Upper lobe of left lung (tissue), 6 donors: Measurements from ENCODE around the gene JUNB. TPM values are rescaled to one million over a fixed set of nuclear protein-coding genes. Genes with fewer than 3 reads are reported as not detected.
A peak's percentile ranks its signal among the peaks of the same experiment; 100 is the strongest.

Experiments used
- ATAC-seq, 2 donors: fragments of 200-7000 bp; cut with Tn5 transposase; one replicate each; pipeline ENCODE4 v1.9.1; 2022; ENCODE audit warnings: mild to moderate bottlenecking in 2 of 2, moderate library complexity in 2 of 2; ENCODE audit not compliant: low FRiP score in 2 of 2
- DNase-seq, 2 donors: peaks; one replicate each; pipeline ENCODE4 v3.0.0-alpha.2; 2019 to 2020
- H3K27ac ChIP-seq, 4 donors: fragments of 200-600 bp; sonication (generic); one replicate each; pipeline ENCODE4 v1.5.1; 2016 to 2019
- H3K27me3 ChIP-seq, 4 donors: fragments of 200-600 bp; sonication (generic); one replicate each; pipeline ENCODE4 v1.5.1; 2017 to 2019
- H3K36me3 ChIP-seq, 4 donors: fragments of 200-600 bp; sonication (generic); one replicate each; pipeline ENCODE4 v1.5.1; 2016 to 2019
- H3K4me1 ChIP-seq, 4 donors: fragments of 200-600 bp; sonication (generic); one replicate each; pipeline ENCODE4 v1.5.1; 2018 to 2019
- H3K4me3 ChIP-seq, 4 donors: fragments of 200-600 bp; sonication (generic); one replicate each; pipeline ENCODE4 v1.5.1; 2017 to 2019; ENCODE audit warnings: mild to moderate bottlenecking in 2 of 4, moderate library complexity in 1 of 4
- H3K9me3 ChIP-seq, 4 donors: fragments of 200-600 bp; sonication (generic); one replicate each; pipeline ENCODE4 v1.5.1; 2018 to 2019
- EP300 ChIP-seq, 4 donors: sonication (generic); formaldehyde crosslinking; IDR thresholded peaks; one replicate each; pipeline ENCODE4 v1.5.1; 2017; ENCODE audit warnings: antibody characterized with exemption in 4 of 4, control low read depth in 2 of 4
- POLR2A ChIP-seq, 4 donors: fragments of 450-650 bp; IDR thresholded peaks; one replicate each; pipeline ENCODE4 v1.5.1; 2016 to 2017; ENCODE audit warnings: antibody characterized with exemption in 4 of 4, mild to moderate bottlenecking in 2 of 4
- POLR2AphosphoS5 ChIP-seq, 2 donors: sonication (generic); formaldehyde crosslinking; IDR thresholded peaks; one replicate each; pipeline ENCODE4 v1.5.1; 2017; ENCODE audit warnings: antibody characterized with exemption in 2 of 2
- WGBS, 2 donors: methylation state at CpG; one replicate each; pipeline ENCODE4 v1.1.5; 2017 to 2018; 5-methylcytosine and 5-hydroxymethylcytosine counted together
- total RNA-seq, 6 donors: library from RNA; depleted of rRNA in 4 of 6; stranded (reverse); fragments of >200 nt in 4 of 6; gene quantifications; one replicate each; pipeline versions ENCODE4 v1.1.0 to v1.2.1, GENCODE V29; 2016 to 2021
- TF ChIP-seq, protein P1 (sequence below), 6 experiments: fragments of 450-650 bp in 4 of 6; fragments of 200-600 bp in 2 of 6; sonication (generic) in 2 of 6; IDR thresholded peaks; one replicate each; pipeline ENCODE4 v1.5.1; 2016 to 2019; ENCODE audit warnings: antibody characterized with exemption in 6 of 6
- donor health status: DM: no; HTN: no; CAD: no; lungs with moderate emphysema.
- donor health status: DM: no; HTN: yes; CAD: no; lungs with severe emphysema.

The JUNB gene
- total RNA-seq, 6 donors from 2014 or later: 127 to 422 (median 354) TPM

DNA sequence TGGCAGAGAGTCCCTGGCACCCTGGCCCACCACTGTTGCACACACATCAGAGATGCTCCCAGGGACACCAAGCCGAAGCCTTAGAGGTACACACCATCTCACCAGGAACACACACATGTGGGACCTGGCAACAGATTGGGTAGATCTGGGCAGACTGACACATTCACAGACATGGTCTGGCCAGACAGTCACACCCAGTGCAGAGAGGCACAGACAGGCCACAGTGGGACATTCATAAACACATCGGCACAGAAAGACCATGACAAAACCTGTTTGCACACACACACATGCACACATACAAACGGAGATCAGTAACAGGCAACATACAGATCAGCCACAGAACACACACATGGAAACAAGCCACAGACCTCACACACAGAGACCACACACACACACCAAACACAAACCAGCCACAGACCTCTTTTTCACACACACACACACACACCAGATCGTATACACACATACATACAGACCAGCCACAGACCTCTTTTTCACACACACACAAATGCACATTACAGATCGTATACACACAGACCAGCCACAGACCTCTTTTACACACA lies 6.3 kb upstream of the JUNB start:
- H3K27me3 ChIP-seq: no peaks in the 10 kb centered on the region
- H3K4me1 ChIP-seq: peaks cover 72 to 82% (median 75%) of the 10 kb centered on the region in 4 donors
- peak overlapping the region; percentile 96 to 100 (median 98) for H3K27ac ChIP-seq
- ATAC-seq (no peak), DNase-seq (no peak)
- no peaks in the 10 kb centered on the region for H3K36me3 ChIP-seq
- no peak for TF ChIP-seq POLR2AphosphoS5 (IDR thresholded peaks at IDR 0.05)
- TF ChIP-seq, protein P1, sequence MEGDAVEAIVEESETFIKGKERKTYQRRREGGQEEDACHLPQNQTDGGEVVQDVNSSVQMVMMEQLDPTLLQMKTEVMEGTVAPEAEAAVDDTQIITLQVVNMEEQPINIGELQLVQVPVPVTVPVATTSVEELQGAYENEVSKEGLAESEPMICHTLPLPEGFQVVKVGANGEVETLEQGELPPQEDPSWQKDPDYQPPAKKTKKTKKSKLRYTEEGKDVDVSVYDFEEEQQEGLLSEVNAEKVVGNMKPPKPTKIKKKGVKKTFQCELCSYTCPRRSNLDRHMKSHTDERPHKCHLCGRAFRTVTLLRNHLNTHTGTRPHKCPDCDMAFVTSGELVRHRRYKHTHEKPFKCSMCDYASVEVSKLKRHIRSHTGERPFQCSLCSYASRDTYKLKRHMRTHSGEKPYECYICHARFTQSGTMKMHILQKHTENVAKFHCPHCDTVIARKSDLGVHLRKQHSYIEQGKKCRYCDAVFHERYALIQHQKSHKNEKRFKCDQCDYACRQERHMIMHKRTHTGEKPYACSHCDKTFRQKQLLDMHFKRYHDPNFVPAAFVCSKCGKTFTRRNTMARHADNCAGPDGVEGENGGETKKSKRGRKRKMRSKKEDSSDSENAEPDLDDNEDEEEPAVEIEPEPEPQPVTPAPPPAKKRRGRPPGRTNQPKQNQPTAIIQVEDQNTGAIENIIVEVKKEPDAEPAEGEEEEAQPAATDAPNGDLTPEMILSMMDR (IDR thresholded peaks at IDR 0.05): no peak
- no peak for TF ChIP-seq EP300 (IDR thresholded peaks at IDR 0.05)
- TF ChIP-seq POLR2A (IDR thresholded peaks at IDR 0.05): no peak
- 43 to 47% methylated on average over 4 to 5 of the region's 5 CpGs for WGBS, 2 donors
- H3K4me3 ChIP-seq: peak overlapping the region in 1 of 4 donors; percentile 46
- H3K9me3 ChIP-seq: no peaks in the 10 kb centered on the region

DNA sequence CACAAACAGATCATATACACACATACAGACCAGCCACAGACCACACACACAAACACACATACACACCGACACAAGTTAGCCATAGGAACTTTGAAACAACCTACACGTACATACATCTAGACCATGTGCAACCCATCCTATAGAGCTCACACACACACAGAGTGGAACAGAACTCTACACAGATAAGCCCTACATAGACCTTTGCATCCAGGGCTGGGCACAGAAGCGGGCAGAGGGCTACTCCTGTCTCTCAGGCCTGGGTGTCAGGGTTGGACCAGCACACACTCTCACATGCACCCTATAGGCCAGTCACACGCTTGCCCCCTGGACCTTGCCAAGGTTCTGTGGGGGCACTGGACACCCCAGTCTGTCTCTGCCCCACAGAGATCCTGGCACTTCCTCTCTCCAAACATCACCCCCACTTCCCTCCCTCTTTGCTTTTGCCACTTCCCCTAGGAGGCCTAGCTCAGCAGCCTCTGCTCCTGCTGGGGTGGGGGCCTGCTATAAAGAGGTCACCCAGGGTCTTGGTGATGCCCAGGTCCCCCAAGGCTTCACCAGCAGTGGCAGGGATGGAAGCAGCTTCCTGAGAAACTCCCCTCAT lies 5.8 kb upstream of the JUNB start:
- peaks cover 72 to 83% (median 75%) of the 10 kb centered on the region in 4 donors for H3K4me1 ChIP-seq
- peak overlapping the region in 1 of 4 donors; percentile 46 for H3K4me3 ChIP-seq
- 50 to 59% methylated on average over 4 of the region's 4 CpGs for WGBS, 2 donors
- DNase-seq (peak in 1 of 2 donors; percentile 64), ATAC-seq (no peak)
- TF ChIP-seq POLR2AphosphoS5 (IDR thresholded peaks at IDR 0.05): peak; percentile 0 to 5
- TF ChIP-seq, protein P1 (IDR thresholded peaks at IDR 0.05): no peak
- TF ChIP-seq POLR2A (IDR thresholded peaks at IDR 0.05): peak in 1 of 4 donors; percentile 47
- TF ChIP-seq EP300 (IDR thresholded peaks at IDR 0.05): no peak
- peak overlapping the region; percentile 96 to 100 (median 98) for H3K27ac ChIP-seq
- no peaks in the 10 kb centered on the region for H3K27me3 ChIP-seq
- no peaks in the 10 kb centered on the region for H3K36me3 ChIP-seq
- no peaks in the 10 kb centered on the region for H3K9me3 ChIP-seq

DNA sequence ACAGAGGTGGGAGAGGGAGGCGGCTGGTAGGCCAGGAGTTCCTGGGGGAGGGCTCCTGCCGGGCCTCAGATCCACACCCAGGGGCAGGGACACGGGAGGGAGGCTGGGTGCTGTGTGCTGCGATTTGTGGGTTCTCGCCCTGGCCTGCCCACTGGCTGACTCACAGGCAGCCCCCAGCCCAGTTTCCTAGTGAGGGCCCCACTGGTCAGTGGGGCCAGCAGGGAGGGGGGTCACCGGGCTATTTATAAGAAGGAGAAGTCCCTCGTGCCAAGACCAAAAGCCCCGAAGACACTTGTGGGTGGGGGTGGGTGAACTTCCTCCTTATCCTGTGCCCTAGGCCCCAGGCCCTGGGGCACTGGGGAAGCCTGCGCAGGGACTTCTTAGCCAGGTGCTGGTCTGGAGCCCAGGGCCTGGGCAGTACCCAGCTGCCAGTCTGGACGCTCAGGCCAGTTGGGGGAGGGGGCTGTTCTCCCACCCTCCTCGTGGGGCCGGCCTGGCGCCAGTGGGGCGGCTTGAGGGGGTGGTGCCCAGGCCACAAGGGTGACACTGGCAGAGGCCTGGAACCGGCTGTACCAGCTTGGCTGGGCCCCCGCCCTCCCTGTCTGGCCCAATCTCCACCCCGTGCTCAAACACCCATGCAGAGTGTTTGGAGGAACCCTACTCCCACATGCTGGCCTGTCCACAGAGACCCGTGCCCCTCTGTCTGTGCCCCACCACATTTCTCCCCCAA lies 5.0 kb upstream of the JUNB start:
- TF ChIP-seq POLR2A (IDR thresholded peaks at IDR 0.05) (peak in 2 of 4 donors; percentile 34 to 82), EP300 (IDR thresholded peaks at IDR 0.05) (peak in 2 of 4 donors; percentile 63 to 82), POLR2AphosphoS5 (IDR thresholded peaks at IDR 0.05) (peak; percentile 39 to 75)
- TF ChIP-seq, protein P1 (IDR thresholded peaks at IDR 0.05): no peak
- Histone ChIP-seq H3K27ac (peak overlapping the region; percentile 96 to 100 (median 98)), H3K27me3 (no peaks in the 10 kb centered on the region), H3K36me3 (no peaks in the 10 kb centered on the region), H3K9me3 (no peaks in the 10 kb centered on the region), H3K4me3 (peak overlapping the region in 2 of 4 donors; percentile 2 to 46), H3K4me1 (peaks cover 72 to 89% (median 79%) of the 10 kb centered on the region in 4 donors)
- DNase-seq: peak; percentile 93 to 94
- WGBS, 2 donors: 17 to 31% methylated on average over 7 to 12 of the region's 18 CpGs
- ATAC-seq: peak; percentile 2 to 64

DNA sequence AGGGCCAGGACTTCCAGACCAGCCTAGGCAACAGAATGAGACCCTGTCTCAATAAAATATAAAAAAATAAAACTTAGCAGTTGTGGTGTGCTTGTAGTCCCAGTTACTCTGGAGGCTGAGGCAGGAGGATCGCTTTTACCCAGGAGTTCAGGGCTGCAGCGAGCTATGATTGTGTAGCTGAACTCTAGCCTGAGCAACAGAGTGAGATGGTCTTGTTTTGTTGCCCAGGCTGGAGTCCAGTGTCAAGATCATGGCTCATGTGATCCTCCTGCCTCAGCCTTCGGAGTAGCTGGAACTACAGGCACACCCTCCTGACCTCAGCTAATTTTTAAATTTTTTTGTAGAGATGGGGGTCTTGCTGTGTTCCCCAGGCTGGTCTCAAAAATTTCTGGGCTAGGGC lies 4.3 kb upstream of the JUNB start:
- Histone ChIP-seq H3K9me3 (no peaks in the 10 kb centered on the region), H3K4me1 (peaks cover 68 to 84% (median 73%) of the 10 kb centered on the region in 4 donors), H3K36me3 (no peaks in the 10 kb centered on the region), H3K4me3 (no peak overlapping the region), H3K27ac (peak overlapping the region; percentile 96 to 100 (median 98)), H3K27me3 (no peaks in the 10 kb centered on the region)
- ATAC-seq (no peak), DNase-seq (no peak)
- TF ChIP-seq, protein P1 (IDR thresholded peaks at IDR 0.05): no peak
- TF ChIP-seq POLR2A (IDR thresholded peaks at IDR 0.05) (no peak), POLR2AphosphoS5 (IDR thresholded peaks at IDR 0.05) (no peak), EP300 (IDR thresholded peaks at IDR 0.05) (no peak)
- WGBS, 2 donors: 63 to 77% methylated on average over 3 of the region's 3 CpGs
